RWPE1 (cell line): ENCODE measurements around the gene MAP2K6.

Experiments
- CTCF ChIA-PET: fragments of 350-600 bp; sonication (Branson Sonifier 250); formaldehyde crosslinking; extraction: SDS; loops from one replicate; lab custom pipeline; 2021; lab: Yijun Ruan, JAX
- POLR2A ChIA-PET: fragments of 400-600 bp; formaldehyde crosslinking; extraction: SDS; loops from one replicate; lab custom pipeline; 2020; ENCODE audit warnings: antibody characterized with exemption; ENCODE audit not compliant: low non-redundant PET; lab: Yijun Ruan, JAX
- DNase-seq: peaks from one replicate; pipeline ENCODE4 v3.0.0; 2012; ENCODE audit warnings: low spot score
- H3K27ac ChIP-seq: fragments of 450-650 bp; 2 replicates; pipeline ENCODE4 v1.5.1; 2017
- CTCF ChIP-seq: fragments of 450-650 bp; conservative IDR thresholded peaks from 2 replicates; pipeline ENCODE4 v1.5.1; 2017; ENCODE audit warnings: low read depth, mild to moderate bottlenecking

The MAP2K6 gene

GRCh38 chr17:69460963-69461922 is 46.7 kb downstream of the MAP2K6 start:
- ChIA-PET CTCF (interaction anchor here (0.7 kb wide), 1 partner anchor 68 kb away, joined by 3 read pairs; no protein-coding TSS in a partner anchor), POLR2A (no interaction called here)
- no peak for DNase-seq
- no peak overlapping the region for H3K27ac ChIP-seq
- no peak for TF ChIP-seq CTCF

GRCh38 chr17:69461951-69462369 is 47.5 kb downstream of the MAP2K6 start:
- no peak for DNase-seq
- no peak for TF ChIP-seq CTCF
- ChIA-PET POLR2A (no interaction called here), CTCF (no interaction called here)
- no peak overlapping the region for H3K27ac ChIP-seq

GRCh38 chr17:69462882-69463281 is 48.4 kb downstream of the MAP2K6 start:
- TF ChIP-seq CTCF, result no peak

GRCh38 chr17:69466451-69466850 is 52.0 kb downstream of the MAP2K6 start:
- no peak for DNase-seq
- H3K27ac ChIP-seq, result no peak overlapping the region
- ChIA-PET CTCF (no interaction called here), POLR2A (no interaction called here)
- TF ChIP-seq CTCF, result no peak

More at GRCh38 chr17:69462882-69463281, 48.4 kb downstream of the MAP2K6 start:
- CTCF ChIA-PET, result no interaction called here
- POLR2A ChIA-PET, result no interaction called here
- H3K27ac ChIP-seq, result no peak overlapping the region
- no peak for DNase-seq

GRCh38 chr17:69466905-69467667 is 52.6 kb downstream of the MAP2K6 start:
- no peak for DNase-seq
- ChIA-PET CTCF (interaction anchor here (0.7 kb wide), 1 partner anchor 1617 kb away, joined by 5 read pairs; no protein-coding TSS in a partner anchor), POLR2A (no interaction called here)
- TF ChIP-seq CTCF, result no peak
- H3K27ac ChIP-seq, result no peak overlapping the region

- TF ChIP-seq CTCF, result no peak
- DNase-seq, result no peak
- H3K27ac ChIP-seq, result no peak overlapping the region
- ChIA-PET CTCF (no interaction called here), POLR2A (no interaction called here)
Measured at GRCh38 chr17:69468207-69468606, 53.7 kb downstream of the MAP2K6 start.
